ENCODE results near the gene GNAZ.

DNA sequence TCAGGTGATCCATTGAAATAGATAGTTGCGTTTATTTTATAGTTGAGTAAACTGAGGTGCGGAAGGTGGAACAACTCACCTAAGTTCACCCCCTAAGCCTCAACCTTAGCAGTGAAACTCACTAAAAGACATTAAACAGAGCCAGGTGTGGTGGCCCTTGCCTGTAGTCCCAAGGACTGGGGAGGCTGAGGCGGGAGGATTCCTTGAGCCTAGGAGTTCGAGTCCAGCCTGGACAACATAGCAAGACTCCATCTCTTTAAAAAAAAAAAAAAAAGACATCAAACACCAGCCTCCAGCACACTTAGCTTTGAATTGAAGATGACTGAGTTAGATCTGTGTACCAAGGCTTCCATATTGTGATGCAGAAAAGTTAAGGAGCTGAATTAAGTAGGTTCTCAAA, 74.1 kb downstream of the GNAZ start:
- TF ChIP-seq GATA2 (IDR thresholded peaks at IDR 0.05; ENCODE audit: low read depth, low read length) (no peak), GATA3 (IDR thresholded peaks at IDR 0.05; ENCODE audit: low read depth, low read length) (no peak)
